HCT116 (cell line): ENCODE measurements around the gene NECAP2. TPM values are rescaled to one million over a fixed set of nuclear protein-coding genes. Genes with fewer than 3 reads are reported as not detected.

ENCODE experiments used
- ATAC-seq: fragments of 200-7000 bp; cut with Tn5 transposase; 2 replicates; pipeline ENCODE4 v1.9.1; 2020; ENCODE audit warnings: mild to moderate bottlenecking, moderate library complexity
- BruUV-seq: library from RNA; stranded (reverse); fragments of 400-500 nt; replicated peaks from 2 replicates; lab custom pipeline; 2021; lab: Mats Ljungman, UMichigan
- CTCF ChIA-PET: fragments of 300-600 bp; sonication (Branson Sonifier 250); formaldehyde crosslinking; loops from one replicate; lab custom pipeline; 2021; ENCODE audit warnings: antibody characterized with exemption; lab: Charles Lee
- POLR2A ChIA-PET: fragments of 300-600, 350-600 bp; sonication (Branson Sonifier 250); formaldehyde crosslinking; loops from one replicate; lab custom pipeline; 2021; ENCODE audit warnings: antibody characterized with exemption; lab: Charles Lee
- RAD21 ChIA-PET, 2 experiments: fragments of 300-600 bp; sonication (Branson Sonifier 250); formaldehyde crosslinking; loops; one replicate each; lab custom pipeline; 2023; ENCODE audit warnings: low total read pairs in 2 of 2; ENCODE audit not compliant: uncharacterized antibody in 2 of 2, unreplicated experiment in 2 of 2, low non-redundant PET in 1 of 2; lab: Charles Lee
- DNase-seq: peaks from one replicate; pipeline ENCODE4 v3.0.0-alpha.2; 2010; ENCODE audit warnings: low read depth, low spot score
- H2AFZ ChIP-seq: fragments of 200-600 bp; shearing (Covaris generic), sonication (generic); 2 replicates; pipeline ENCODE4 v1.6.1; 2017; ENCODE audit warnings: low read depth, mixed run types, mixed read lengths, antibody characterized with exemption, low read length; ENCODE audit not compliant: poor library complexity, severe bottlenecking
- H3K27ac ChIP-seq: 2 replicates; pipeline ENCODE4 v1.5.1; 2012; ENCODE audit warnings: low read depth, low read length
- H3K27me3 ChIP-seq: fragments of 200-600 bp; sonication (generic); 2 replicates; pipeline ENCODE4 v1.6.1; 2016; ENCODE audit warnings: mixed run types, low read length, mixed read lengths; ENCODE audit not compliant: insufficient read depth
- H3K36me3 ChIP-seq, 2 experiments: fragments of 200-500 bp in 1 of 2; fragments of 200-600 bp in 1 of 2; sonication (Bioruptor generic) in 1 of 2; sonication (generic) in 1 of 2; 2 replicates each; pipeline versions ENCODE4 v1.5.1 to v1.6.1; 2014 to 2016; ENCODE audit warnings: low read length in 2 of 2, inconsistent platforms in 1 of 2, mixed read lengths in 1 of 2, mixed run types in 1 of 2; ENCODE audit not compliant: insufficient read depth in 2 of 2, control insufficient read depth in 1 of 2
- H3K4me1 ChIP-seq, 2 experiments: fragments of 200-600 bp in 1 of 2; sonication (generic) in 1 of 2; 2 replicates each; pipeline versions ENCODE4 v1.5.1 to v1.6.1; 2012 to 2017; ENCODE audit warnings: low read length in 2 of 2, inconsistent platforms in 1 of 2, mild to moderate bottlenecking in 1 of 2, mixed read lengths in 1 of 2, mixed run types in 1 of 2, moderate library complexity in 1 of 2; ENCODE audit not compliant: insufficient read depth in 2 of 2, control insufficient read depth in 1 of 2
- H3K4me2 ChIP-seq: fragments of 200-600 bp; sonication (generic); 2 replicates; pipeline ENCODE4 v1.6.1; 2017; ENCODE audit warnings: mixed run types, low read length, mixed read lengths
- H3K4me3 ChIP-seq, 2 experiments: fragments of 200-600 bp in 1 of 2; sonication (generic) in 1 of 2; replicated peaks in 1 of 2; 2 replicates each; pipeline ENCODE4 v1.5.1; 2011 to 2016; ENCODE audit warnings: low read length in 2 of 2, control low read depth in 1 of 2, low read depth in 1 of 2, mild to moderate bottlenecking in 1 of 2, mixed read lengths in 1 of 2, mixed run types in 1 of 2
- H3K79me2 ChIP-seq: fragments of 200-600 bp; sonication (generic); 2 replicates; pipeline ENCODE4 v1.6.1; 2017; ENCODE audit warnings: mild to moderate bottlenecking, mixed run types, low read length, moderate library complexity, mixed read lengths; ENCODE audit not compliant: insufficient read depth
- H3K9ac ChIP-seq: fragments of 200-600 bp; sonication (generic); 2 replicates; pipeline ENCODE4 v1.6.1; 2016; ENCODE audit warnings: low read length, mixed read lengths
- H3K9me2 ChIP-seq: fragments of 200-600 bp; sonication (generic), shearing (Covaris generic); 2 replicates; pipeline ENCODE4 v1.6.1; 2017; ENCODE audit warnings: mixed run types, mild to moderate bottlenecking, moderate library complexity; ENCODE audit not compliant: insufficient read depth
- H3K9me3 ChIP-seq, 2 experiments: fragments of 200-500 bp in 1 of 2; fragments of 200-600 bp in 1 of 2; sonication (Bioruptor generic) in 1 of 2; sonication (generic) in 1 of 2; 2 replicates each; pipeline ENCODE4 v1.6.1; 2014 to 2017; ENCODE audit warnings: low read length in 2 of 2, mixed read lengths in 2 of 2, inconsistent platforms in 1 of 2, low read depth in 1 of 2, mild to moderate bottlenecking in 1 of 2, mixed run types in 1 of 2, moderate library complexity in 1 of 2; ENCODE audit not compliant: control insufficient read depth in 1 of 2, insufficient read depth in 1 of 2
- H4K20me1 ChIP-seq: fragments of 200-600 bp; sonication (generic), shearing (Covaris generic); 2 replicates; pipeline ENCODE4 v1.6.1; 2017; ENCODE audit warnings: mixed run types, mild to moderate bottlenecking, moderate library complexity; ENCODE audit not compliant: insufficient read depth
- CEBPB ChIP-seq: IDR thresholded peaks from 2 replicates; pipeline ENCODE4 v1.6.1; 2012; ENCODE audit warnings: low read depth
- EGR1 ChIP-seq: IDR thresholded peaks from 2 replicates; pipeline ENCODE4 v1.6.1; 2012; ENCODE audit warnings: low read depth
- EZH2 ChIP-seq: fragments of 200-600 bp; sonication (generic); IDR thresholded peaks from 2 replicates; pipeline ENCODE4 v1.6.1; 2017; ENCODE audit warnings: antibody characterized with exemption, mixed run types
- EZH2phosphoT487 ChIP-seq: fragments of 200-600 bp; IDR thresholded peaks from 2 replicates; pipeline ENCODE4 v1.6.1; 2018; ENCODE audit warnings: antibody characterized with exemption, borderline replicate concordance
- RAD21 ChIP-seq: IDR thresholded peaks from 2 replicates; pipeline ENCODE4 v1.6.1; 2012; ENCODE audit warnings: low read depth, mild to moderate bottlenecking
- SIN3A ChIP-seq: IDR thresholded peaks from 2 replicates; pipeline ENCODE4 v1.6.1; 2012; ENCODE audit warnings: low read depth
- SP1 ChIP-seq: IDR thresholded peaks from 2 replicates; pipeline ENCODE4 v1.6.1; 2012; ENCODE audit warnings: low read depth
- TCF7L2 ChIP-seq: IDR thresholded peaks from 2 replicates; pipeline ENCODE4 v1.7.0; 2011; ENCODE audit warnings: borderline replicate concordance, inconsistent platforms; ENCODE audit not compliant: insufficient read depth, insufficient read length; ENCODE audit errors: extremely low read depth
- YY1 ChIP-seq: IDR thresholded peaks from 2 replicates; pipeline ENCODE4 v1.6.1; 2011; ENCODE audit warnings: low read length, low read depth, moderate library complexity, mild to moderate bottlenecking; ENCODE audit not compliant: insufficient replicate concordance; ENCODE audit errors: extremely low read depth
- ZFX ChIP-seq: fragments of 450-650 bp; IDR thresholded peaks from 2 replicates; pipeline ENCODE4 v1.6.1; 2017
- ZNF274 ChIP-seq: fragments of 200-500 bp; sonication (Bioruptor generic); IDR thresholded peaks from 2 replicates; pipeline ENCODE4 v1.6.1; 2014; ENCODE audit warnings: mild to moderate bottlenecking, low read depth, low read length, inconsistent platforms
- intact Hi-C: fragments of 100-400 bp; cut with micrococcal nuclease; formaldehyde crosslinking; loops from 2 replicates; pipeline ENCODE4 v1.10.0; 2022
- total RNA-seq: library from RNA; stranded (reverse); gene quantifications from one replicate; pipeline ENCODE4 v1.2.1, GENCODE V29; 2021; ENCODE audit not compliant: unreplicated experiment
- TF ChIP-seq, protein P1 (sequence below): IDR thresholded peaks from 2 replicates; pipeline ENCODE4 v1.6.1; 2011; ENCODE audit warnings: mild to moderate bottlenecking, low read length, moderate library complexity; ENCODE audit not compliant: insufficient replicate concordance; ENCODE audit errors: extremely low read depth
- TF ChIP-seq, protein P2 (sequence below): IDR thresholded peaks from 2 replicates; pipeline ENCODE4 v1.6.1; 2012; ENCODE audit warnings: low read depth
- TF ChIP-seq, protein P3 (sequence below): IDR thresholded peaks from 2 replicates; pipeline ENCODE4 v1.6.1; 2012
- TF ChIP-seq, protein P4 (sequence below): IDR thresholded peaks from 2 replicates; pipeline ENCODE4 v1.6.1; 2012

The NECAP2 gene
- total RNA-seq, 1 experiment from 2014 or later: 35.5 TPM

DNA sequence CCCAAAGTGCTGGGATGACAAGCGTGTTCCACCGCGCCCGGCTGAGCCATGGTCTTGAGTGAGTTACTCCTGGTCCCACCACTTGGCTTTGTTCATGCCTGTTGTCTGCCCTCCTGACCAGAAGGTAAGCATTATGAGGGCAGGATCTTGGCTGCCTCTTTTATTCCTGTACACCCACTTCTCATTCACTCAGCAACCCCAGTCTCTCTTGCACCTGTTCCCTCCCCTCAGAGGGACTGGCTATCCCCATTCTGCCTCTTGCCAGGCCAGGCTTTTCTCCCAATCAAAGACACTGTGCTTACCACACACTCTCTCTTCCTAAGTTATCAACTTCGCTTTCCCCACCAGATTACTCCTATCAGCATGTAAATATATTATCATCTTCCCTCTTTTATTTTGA is 29.7 kb upstream of the NECAP2 start:
- ATAC-seq (no peak), DNase-seq (no peak)
- Histone ChIP-seq H3K9me2 (no peaks in the 10 kb centered on the region), H3K27me3 (no peaks in the 10 kb centered on the region), H3K4me2 (no peak overlapping the region), H3K27ac (no peak overlapping the region), H3K9me3 (no peaks in the 10 kb centered on the region), H3K79me2 (no peaks in the 10 kb centered on the region), H3K4me1 (no peaks in the 10 kb centered on the region), H3K9ac (no peak overlapping the region), H3K4me3 (no peak overlapping the region), H4K20me1 (no peaks in the 10 kb centered on the region), H3K36me3 (no peaks in the 10 kb centered on the region), H2AFZ (no peak overlapping the region)
- BruUV-seq: no TSS peak
- POLR2A ChIA-PET: no interaction called here
- RAD21 ChIA-PET: no interaction called here
- intact Hi-C loops: no loop called here
- CTCF ChIA-PET: no interaction called here
- no peak for TF ChIP-seq SP1
- TF ChIP-seq, protein P1, sequence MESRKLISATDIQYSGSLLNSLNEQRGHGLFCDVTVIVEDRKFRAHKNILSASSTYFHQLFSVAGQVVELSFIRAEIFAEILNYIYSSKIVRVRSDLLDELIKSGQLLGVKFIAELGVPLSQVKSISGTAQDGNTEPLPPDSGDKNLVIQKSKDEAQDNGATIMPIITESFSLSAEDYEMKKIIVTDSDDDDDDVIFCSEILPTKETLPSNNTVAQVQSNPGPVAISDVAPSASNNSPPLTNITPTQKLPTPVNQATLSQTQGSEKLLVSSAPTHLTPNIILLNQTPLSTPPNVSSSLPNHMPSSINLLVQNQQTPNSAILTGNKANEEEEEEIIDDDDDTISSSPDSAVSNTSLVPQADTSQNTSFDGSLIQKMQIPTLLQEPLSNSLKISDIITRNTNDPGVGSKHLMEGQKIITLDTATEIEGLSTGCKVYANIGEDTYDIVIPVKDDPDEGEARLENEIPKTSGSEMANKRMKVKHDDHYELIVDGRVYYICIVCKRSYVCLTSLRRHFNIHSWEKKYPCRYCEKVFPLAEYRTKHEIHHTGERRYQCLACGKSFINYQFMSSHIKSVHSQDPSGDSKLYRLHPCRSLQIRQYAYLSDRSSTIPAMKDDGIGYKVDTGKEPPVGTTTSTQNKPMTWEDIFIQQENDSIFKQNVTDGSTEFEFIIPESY: no peak
- TF ChIP-seq TCF7L2: no peak
- no peak for TF ChIP-seq EGR1
- TF ChIP-seq ZNF274: no peak
- no peak for TF ChIP-seq YY1
- no peak for TF ChIP-seq CEBPB
- TF ChIP-seq, protein P2, sequence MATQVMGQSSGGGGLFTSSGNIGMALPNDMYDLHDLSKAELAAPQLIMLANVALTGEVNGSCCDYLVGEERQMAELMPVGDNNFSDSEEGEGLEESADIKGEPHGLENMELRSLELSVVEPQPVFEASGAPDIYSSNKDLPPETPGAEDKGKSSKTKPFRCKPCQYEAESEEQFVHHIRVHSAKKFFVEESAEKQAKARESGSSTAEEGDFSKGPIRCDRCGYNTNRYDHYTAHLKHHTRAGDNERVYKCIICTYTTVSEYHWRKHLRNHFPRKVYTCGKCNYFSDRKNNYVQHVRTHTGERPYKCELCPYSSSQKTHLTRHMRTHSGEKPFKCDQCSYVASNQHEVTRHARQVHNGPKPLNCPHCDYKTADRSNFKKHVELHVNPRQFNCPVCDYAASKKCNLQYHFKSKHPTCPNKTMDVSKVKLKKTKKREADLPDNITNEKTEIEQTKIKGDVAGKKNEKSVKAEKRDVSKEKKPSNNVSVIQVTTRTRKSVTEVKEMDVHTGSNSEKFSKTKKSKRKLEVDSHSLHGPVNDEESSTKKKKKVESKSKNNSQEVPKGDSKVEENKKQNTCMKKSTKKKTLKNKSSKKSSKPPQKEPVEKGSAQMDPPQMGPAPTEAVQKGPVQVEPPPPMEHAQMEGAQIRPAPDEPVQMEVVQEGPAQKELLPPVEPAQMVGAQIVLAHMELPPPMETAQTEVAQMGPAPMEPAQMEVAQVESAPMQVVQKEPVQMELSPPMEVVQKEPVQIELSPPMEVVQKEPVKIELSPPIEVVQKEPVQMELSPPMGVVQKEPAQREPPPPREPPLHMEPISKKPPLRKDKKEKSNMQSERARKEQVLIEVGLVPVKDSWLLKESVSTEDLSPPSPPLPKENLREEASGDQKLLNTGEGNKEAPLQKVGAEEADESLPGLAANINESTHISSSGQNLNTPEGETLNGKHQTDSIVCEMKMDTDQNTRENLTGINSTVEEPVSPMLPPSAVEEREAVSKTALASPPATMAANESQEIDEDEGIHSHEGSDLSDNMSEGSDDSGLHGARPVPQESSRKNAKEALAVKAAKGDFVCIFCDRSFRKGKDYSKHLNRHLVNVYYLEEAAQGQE: no peak
- TF ChIP-seq, protein P3, sequence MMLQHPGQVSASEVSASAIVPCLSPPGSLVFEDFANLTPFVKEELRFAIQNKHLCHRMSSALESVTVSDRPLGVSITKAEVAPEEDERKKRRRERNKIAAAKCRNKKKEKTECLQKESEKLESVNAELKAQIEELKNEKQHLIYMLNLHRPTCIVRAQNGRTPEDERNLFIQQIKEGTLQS: no peak
- no peak for TF ChIP-seq EZH2
- no peak for TF ChIP-seq EZH2phosphoT487
- TF ChIP-seq RAD21: no peak
- TF ChIP-seq ZFX: no peak
- TF ChIP-seq, protein P4, sequence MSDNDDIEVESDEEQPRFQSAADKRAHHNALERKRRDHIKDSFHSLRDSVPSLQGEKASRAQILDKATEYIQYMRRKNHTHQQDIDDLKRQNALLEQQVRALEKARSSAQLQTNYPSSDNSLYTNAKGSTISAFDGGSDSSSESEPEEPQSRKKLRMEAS: no peak
- no peak for TF ChIP-seq SIN3A
- TF ChIP-seq, all 23 proteins: peak for 0
